Daoy (cell line): ENCODE results near the gene NUP93. TPM values are rescaled to one million over a fixed set of nuclear protein-coding genes. Genes with fewer than 3 reads are reported as not detected.

Experiments used
- DNase-seq: peaks from one replicate; pipeline ENCODE4 v3.0.0-alpha.2; 2015; ENCODE audit warnings: low read depth
- total RNA-seq: library from RNA; depleted of rRNA; stranded (reverse); fragments of >200 nt; shearing (Covaris generic); gene quantifications from 2 replicates; pipeline ENCODE4 v1.2.3, GENCODE V29; 2014

The NUP93 gene
- total RNA-seq, 1 experiment from 2014 or later = 91.9 TPM

DNA sequence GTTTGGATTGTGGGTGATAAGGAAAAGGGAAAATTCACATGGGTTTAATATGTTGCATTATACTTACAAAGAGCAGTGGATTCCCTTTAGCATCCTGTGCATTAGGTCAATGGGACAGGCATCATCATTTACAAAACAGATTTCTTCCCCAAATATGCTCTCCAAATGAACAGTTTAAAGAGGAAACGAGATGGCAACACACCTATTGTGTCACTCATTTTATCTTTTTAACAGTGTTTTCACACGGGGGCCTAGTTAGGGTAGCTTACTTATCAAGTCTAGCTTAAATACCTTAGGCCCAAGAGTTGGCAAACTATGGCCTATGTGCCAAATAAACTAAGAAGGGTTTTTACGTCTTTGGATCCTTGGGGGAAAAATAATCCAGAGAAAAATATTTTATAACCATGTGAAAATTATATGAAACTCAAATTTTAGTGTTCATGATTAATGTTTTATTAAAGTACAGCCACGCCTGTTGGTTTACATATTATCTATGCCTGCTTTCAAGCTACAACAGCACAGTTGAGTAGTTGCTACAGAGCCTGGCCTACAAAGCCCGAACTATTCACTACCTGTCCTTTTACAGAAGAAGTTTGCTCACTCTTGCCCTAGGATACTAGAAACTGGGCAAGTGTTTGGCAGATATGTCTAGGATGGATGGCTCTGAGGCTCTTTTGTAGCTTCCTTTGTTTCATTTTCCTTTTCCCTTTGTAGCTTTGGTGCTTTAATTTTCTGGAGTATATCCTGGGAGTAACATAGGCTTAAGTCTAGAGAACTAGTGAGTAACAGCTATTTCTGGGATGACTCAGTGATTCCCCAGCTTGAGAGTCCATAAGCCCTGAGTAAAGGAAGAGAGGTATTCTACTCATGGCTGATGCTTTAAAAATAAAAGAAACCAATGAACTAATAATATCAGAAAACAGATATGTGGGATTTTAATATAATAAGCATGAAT lies 12.4 kb downstream of the NUP93 start:
- peak; percentile 70 for DNase-seq

DNA sequence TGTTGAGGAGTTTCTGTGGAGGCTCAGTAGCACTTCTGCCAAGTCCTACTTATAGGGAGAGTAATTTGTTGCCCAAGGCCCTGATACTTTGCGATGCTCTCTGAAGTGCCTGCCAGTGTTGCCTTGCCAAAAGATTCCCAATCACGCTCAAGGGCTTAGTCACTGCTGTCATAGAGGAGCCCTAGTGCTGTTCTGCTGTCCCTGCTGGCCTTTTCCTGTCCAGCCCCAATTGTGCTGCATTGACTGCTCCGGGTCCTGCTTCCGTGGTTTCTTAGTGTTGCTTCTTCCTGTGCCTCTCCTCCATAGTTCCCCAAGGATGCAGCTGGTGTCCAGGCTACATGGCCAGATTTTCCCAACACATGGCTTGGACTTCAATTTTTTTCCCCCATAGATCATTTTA lies 13.9 kb downstream of the NUP93 start:
- DNase-seq = peak; percentile 58

DNA sequence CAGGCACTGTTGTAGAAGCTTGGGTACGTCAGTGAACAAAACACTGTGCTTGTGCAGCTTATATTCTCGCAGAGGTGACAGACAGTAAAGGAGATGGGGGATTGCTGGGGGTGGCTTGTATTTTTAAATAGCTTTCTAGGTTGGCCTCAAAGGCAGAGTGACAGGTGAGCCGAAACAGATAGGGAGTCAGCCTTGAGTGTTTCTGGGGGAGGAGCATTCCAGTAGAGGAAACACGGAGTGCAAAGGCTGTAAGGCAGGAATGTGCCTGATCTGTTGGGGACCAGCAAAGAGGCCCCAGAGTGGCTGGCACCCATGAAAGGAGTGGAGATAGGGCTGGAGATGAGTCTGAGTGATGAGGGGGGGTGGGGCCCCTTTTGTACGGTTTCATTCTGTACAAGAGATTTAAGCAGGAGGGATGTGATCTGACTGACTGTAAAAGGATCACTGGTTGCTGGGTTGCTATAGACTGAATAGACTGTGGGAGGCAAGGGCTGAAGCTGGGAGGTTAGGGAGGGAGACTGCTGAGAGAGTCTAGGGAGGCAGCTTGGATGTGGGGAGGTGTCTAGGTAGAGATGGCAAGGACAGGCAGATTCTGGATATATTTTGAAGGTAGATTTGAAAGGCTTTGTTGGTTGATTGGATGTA lies 15.2 kb downstream of the NUP93 start:
- no peak for DNase-seq

DNA sequence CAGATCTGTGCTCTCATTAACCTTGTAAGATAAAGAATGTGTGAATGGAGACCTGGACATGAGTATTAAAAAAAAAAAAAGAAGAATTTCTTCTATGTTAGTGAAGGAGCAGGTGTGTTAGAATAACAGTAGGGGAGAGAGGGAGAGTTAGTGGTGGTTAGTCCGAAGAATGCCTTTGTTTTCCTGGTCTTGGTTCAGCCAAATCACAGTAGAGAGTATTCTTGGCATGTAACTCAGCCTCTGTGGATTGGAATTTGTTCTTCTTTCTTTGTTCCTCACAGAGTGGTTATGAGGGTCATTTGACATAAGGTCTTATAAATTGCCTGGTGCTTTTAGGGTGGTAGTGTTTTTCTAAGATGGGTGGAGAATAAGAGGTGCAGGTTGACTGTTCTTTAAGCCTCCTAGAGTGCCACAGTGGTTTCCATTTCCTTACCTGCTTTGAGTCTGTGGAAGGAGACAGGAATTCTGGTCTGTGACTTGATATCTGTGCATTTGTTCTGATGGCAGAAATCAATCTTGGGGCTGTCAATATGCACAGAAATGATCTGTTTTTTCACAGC lies 17.6 kb downstream of the NUP93 start:
- no peak for DNase-seq

DNA sequence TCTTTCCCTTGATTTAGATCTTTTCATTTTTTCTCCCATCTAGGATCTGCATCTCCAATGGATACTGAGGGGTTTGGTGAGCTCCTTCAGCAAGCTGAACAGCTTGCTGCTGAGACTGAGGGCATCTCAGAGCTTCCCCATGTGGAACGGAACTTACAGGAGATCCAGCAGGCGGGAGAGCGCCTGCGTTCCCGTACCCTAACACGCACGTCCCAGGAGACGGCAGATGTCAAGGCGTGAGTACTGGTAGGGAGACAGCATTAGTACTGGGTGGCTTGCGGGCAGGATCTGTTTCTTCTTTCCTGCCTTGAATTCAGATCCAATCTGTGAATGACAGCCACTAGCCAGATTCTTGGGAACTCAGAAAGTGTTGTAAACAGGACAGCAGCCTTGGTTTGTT lies 18.3 kb downstream of the NUP93 start:
- DNase-seq = no peak

DNA sequence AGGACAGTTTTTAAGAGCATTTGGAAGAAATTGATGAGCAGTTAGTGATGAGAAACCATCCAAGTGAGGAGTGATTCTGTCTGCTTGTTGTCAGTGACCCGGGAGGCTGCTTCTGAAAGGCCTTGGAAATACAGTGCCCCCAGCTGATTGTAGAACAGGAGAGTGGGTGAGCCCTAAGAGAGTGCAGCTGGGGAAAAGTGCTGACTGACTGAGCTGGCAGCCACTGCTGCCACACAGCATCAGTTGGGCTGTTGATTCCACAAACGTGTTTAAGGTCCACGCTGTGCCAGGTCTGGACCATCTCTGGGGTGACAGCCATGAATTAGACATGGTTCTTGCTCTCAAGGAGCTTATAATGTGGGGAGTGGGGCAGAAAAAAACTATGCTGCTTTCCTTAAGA lies 18.9 kb downstream of the NUP93 start:
- DNase-seq = no peak

DNA sequence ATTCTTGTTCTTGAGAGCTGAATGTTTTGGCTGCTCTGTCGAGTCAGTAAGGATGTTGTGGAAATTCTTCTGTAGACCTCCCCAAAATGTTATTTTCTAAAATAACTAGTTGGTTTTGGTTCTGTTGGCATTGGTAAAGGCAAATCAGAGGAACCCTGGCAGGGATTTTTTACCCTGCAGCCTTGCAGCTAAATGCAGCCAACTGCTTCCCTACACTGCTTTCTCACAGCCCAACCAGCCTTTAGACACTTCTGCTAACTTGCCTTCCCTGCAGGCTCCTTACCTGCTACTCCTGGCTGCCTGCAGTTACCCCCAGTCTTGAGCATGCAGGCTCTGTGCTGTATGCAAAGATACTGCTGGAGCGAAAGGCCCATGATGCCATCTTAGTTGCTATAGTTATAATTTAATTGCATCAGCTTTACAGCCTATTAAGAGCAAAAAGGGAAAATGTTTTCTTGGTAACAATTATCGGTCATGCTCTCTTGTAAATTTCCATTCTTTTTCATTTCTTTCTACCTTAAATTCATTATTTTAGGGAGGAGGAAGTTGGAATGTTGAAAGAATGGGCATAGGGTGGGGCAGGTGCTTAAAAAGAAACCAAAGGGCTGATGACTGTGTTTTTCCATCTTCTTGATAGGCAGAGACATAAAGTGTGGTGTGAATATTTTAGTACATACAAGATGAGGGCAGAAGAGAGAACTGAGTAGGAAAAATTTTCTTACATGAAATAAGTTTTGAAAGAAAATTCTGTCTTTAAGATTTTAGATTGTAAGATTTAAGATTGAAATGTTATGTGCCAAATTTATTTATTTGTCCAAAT lies 20.0 kb downstream of the NUP93 start:
- DNase-seq = no peak

DNA sequence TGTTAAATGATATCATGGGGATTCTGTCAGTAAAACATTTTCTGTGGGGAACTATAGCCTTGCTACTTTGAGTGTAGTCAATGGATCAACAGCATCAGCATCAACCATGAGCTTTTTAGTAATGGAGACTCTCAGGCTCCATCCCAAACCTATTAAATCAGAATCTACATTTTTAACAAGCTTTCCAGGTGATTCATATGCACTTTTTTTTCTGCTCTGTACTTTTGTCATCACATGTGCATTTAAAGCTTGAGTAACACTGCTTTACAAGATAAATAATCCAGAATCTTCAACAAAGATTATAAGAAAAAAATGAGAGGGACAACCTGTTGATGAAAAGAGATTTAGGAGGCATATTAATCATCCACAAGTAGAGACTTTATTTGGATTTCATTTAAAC lies 23.5 kb downstream of the NUP93 start:
- no peak for DNase-seq

DNA sequence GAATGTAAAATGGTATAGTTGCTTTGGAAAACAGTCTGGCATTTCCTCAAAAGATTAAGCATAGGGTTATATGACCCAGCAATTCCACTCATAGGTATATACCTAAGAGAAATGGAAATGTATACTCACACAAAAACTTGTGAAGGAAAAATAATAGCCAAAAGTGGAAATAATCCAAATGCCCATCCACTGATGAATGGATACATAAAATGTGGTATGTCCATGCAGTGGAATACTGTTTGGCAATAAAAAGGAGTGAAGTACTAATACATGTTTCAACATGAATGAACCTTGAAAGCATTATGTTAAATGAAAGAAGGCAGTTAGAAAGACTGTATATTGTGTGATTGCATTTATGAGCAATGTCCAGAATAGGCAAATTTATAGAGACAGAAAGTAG lies 25.1 kb downstream of the NUP93 start:
- no peak for DNase-seq

DNA sequence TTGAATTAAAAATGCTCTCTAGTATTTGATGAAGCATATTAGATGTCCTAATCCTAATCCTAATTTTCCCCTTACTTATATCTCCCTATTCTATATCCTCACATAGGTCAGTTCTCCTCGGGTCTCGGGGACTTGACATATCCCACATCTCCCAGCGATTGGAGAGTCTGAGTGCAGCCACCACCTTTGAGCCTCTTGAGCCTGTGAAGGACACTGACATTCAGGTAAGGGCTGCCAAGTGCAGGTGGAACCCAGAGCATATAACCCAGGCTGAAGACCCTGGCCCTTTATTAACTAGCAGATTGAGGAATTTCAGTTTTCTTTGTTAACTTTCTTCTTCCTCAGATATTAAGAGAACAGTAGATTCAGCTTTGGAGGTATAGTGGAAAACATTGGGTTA lies 28.5 kb downstream of the NUP93 start:
- no peak for DNase-seq

DNA sequence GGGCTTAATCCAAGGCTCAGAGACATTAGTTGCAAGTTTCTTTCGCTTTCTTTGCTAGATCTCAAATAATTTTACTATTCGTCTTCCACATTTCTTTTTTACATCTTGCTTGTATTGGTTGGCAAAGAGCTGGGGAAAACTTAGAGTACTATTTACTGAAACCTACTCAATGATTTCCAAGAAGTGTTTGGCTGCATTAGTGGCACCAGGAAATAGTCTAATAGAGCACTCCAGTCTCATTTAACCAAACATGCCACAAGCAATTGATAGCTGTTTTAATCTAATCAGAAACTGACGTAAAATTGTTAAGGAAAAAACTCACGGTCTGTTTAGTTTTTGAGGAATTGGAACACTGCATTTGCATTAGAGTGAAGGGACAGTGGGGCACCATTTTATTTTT lies 29.0 kb downstream of the NUP93 start:
- no peak for DNase-seq

DNA sequence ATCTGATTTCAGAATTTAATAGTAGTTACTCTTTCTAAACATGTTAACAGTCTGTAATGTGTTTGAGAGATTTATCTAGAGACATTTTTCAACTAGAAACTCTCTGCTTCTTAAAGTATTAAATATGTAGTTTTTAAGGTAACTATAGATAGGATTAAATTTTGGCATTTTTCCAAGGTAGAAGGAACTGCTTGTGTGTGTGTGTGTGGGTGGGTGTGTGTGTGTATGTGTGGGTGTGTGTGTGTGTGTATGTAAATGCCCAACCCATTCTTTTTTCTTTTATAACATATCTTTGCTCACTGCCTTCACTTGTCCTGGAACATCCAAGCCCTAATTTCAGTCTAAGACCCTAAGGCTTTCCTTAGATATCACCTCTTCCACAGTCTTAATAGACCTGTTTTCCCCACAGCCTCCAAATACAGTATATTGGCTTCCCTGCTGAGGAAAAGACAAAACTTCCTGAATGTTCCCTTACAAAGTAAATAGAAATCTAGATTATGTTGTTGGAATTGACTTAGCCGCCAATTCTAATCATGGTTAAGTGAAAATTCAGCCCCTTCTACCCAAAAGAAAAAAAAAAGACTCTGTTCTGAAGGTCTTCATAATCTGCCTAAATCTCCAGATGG lies 33.5 kb downstream of the NUP93 start:
- DNase-seq = no peak

DNA sequence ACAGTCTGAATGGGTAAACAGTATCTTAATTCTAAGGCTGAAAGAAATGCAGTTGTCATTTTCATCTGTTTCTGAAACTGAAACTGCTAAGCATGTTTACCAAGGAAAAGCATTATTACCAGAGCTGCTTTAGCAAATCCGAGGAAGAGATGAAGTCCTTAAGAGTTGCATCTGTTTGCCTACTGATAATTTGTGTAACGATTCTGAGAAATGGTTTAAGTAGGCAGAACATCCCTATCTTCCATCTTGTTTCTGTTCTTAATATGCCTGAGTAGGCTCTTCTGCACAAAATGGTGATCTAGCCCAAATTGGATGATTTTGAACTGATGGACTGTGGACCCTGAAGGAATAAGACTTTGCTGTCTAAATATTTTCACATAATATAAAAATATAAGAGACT lies 34.9 kb downstream of the NUP93 start:
- no peak for DNase-seq

DNA sequence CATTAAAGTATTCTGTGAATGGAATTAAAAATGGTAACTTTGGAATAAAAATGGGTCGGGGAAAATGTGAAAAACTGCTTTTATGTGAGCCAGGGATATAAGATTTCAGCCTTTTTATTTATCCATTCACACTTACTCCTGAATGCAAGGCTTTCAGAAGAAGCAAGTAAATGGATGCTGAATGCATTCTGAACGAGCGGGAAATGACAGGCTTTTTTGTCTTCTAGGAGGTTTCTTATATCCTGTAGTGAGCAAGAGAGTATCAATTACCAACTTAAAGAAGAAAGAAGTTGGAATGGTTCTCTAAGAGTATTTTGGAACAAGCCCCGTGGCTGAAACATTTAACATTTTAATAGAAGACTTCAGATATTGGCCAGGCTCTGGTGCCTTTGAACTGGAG lies 36.0 kb downstream of the NUP93 start:
- DNase-seq = no peak

DNA sequence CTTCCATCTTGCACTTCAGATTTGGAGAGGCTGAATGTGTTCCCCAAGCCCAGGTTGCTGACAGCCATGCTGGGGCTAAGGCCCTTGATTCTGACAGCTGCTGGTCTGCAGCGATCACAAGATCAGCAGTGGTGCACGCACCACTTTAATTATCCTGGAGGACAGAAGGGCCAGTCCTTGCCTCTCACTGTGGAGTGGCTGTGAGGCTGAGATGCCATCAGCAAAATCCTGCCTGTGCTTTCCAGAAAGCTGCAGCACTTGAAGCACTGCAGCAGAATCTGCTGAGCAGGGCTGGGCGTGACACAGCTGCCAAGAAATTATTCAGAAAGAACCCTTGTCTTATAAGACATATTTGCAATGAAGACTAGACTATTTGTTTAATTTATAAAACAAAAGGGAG lies 37.1 kb downstream of the NUP93 start:
- DNase-seq = no peak

DNA sequence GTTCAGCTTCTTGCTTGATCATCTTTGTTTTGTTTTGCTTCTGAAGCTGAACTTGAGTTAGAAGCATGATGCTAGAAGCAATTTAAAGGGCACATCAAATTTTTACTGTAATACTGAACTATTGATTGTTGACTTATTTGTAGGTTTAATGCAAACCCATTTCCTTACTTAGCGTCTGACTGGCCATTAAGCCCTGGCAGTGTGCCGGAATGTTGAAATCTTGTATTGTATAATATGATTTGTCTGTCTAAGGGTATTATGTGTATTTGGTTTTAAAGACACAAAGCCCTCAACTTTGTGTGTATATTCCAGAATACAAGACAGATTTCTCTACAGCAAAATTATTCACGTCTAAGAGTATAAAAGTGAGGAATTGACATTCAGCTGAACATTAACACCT lies 39.7 kb downstream of the NUP93 start:
- DNase-seq = no peak

DNA sequence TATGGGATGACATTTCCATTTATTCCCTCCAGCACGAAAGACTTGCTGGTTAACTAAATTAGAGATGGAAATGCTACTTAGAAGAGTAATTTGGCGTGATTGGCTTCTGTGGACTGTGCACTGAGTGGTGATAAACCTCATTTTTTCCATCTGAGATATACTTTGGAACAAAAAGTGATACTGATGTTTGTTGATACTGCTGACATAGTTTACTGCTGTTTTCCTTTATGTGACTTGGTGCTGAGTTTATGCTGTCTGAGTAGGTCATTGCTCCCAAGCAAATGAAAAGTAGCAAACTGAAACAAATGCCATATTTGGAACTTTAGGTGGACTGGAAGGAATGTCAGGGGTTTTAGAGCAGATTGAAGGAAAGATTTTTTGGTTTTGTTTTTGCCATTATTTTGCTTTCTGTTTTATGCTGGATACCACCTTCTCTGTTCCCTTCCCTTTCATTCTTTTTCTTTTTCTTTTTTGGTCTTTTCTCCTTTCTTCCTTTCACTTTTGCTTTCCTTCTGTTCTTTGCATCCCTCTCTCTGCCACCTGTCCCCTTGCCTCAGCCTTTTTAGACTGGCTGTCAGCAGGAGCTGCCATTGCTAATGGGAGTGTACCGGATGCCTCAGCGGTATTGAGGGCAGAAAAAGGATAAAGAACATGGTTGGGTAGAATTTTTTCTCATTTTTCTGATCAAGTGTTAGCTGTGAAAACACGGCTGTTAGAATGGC lies 41.8 kb downstream of the NUP93 start:
- DNase-seq = no peak

DNA sequence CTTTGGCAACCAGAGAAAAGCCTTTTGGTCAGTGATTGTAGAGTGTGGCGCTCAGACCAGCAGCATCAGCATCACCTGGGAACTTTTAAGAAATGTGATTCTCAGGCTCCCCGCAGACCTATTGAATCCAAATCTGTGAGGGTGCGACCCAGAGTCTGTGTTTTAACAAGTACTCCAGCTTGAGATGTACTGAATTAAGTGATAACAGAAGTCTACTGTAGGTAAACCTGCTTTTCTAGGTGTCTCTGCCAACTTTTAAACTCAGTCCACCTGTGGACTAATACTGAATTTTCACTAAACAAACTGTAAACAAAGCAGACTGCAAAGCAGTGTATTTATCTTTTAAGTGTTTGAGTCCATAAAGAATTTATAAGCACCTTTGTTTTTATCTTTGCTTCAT lies 43.6 kb downstream of the NUP93 start:
- DNase-seq = no peak

DNA sequence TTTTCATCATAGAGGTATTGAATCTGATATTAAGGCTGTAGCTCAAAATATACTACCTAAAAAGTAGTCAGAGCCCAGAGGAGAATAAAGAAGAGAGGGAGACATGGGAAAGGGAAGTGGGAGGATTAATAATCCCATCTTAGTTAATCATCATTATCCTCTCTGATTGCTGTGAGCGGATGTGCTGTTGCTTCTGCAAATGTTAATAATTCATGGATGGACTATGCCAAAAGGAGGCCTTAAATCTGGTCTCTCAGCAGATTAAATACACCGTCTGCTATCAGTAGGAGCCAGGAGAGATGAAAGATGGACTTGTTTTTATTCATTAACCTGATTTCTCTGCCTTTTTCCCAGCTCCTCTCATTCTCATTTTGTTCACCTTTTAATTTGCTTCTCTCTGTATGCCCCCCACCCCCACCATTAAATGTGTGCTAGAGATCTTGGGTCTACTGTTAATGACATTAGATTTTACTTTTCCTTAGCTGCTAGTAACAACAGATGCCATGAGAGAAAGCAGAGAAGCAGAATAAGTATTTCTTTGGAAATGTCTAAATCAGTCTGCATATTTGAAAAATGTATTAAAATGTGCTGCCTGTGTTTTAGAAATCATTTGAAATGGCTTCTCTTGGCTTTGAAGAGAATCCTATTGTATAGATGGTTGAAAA lies 44.2 kb downstream of the NUP93 start:
- DNase-seq = no peak

DNA sequence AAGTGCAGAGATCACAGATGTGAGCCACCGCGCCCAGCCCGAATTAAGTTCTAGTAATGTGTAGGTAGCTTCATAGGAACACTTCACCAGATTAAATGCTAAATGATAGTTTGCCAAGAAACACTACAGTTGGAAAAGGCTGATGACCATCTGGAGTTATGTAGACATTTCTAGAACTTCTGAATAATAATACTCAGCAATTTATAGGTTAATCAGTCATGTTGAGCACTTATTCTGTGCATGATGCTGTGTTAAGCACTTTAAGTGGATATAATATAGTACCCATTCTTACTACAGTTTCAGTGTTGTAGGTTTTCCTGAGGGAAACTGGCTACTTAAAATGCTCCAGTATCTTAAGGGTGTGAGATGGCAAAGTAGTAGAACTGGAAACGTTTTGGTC lies 45.2 kb downstream of the NUP93 start:
- no peak for DNase-seq
